Fibroblast of lung (primary cell): ENCODE results near the gene FHIP1A. TPM values are rescaled to one million over a fixed set of nuclear protein-coding genes. Genes with fewer than 3 reads are reported as not detected.
A peak's percentile ranks its signal among the peaks of the same experiment; 100 is the strongest.
"Not testable (repeated sequence)": the region's sequence is repeated elsewhere in the genome, so short reads cannot be mapped to it uniquely, and the experiment has no call there.

ENCODE experiments used
- DNase-seq, 2 donors: peaks; one replicate each; pipeline versions ENCODE4 v3.0.0 to v3.0.0-alpha.2; 2010; ENCODE audit warnings: low read depth in 2 of 2
- H2AFZ ChIP-seq: 2 replicates; pipeline ENCODE4 v1.5.1; 2012; ENCODE audit warnings: low read length, control low read depth, inconsistent platforms
- H3K27ac ChIP-seq: 2 replicates; pipeline ENCODE4 v1.5.1; 2011; ENCODE audit warnings: low read length, control low read depth; ENCODE audit not compliant: insufficient read depth
- H3K27me3 ChIP-seq: 2 replicates; pipeline ENCODE4 v1.5.1; 2011; ENCODE audit warnings: mild to moderate bottlenecking, low read length; ENCODE audit not compliant: control insufficient read depth, insufficient read depth
- H3K36me3 ChIP-seq: 2 replicates; pipeline ENCODE4 v1.5.1; 2011; ENCODE audit warnings: low read length; ENCODE audit not compliant: control insufficient read depth, insufficient read depth
- H3K4me1 ChIP-seq: 2 replicates; pipeline ENCODE4 v1.5.1; 2011; ENCODE audit warnings: low read length; ENCODE audit not compliant: control insufficient read depth, insufficient read depth; ENCODE audit errors: extremely low read depth
- H3K4me2 ChIP-seq: 2 replicates; pipeline ENCODE4 v1.5.1; 2011; ENCODE audit warnings: low read length, control low read depth; ENCODE audit not compliant: insufficient read depth; ENCODE audit errors: extremely low read depth
- H3K4me3 ChIP-seq, 4 experiments: fragments of 200-600 bp in 1 of 4; sonication (generic) in 1 of 4; replicated peaks in 1 of 4; 2 replicates each; pipeline ENCODE4 v1.5.1; 2011 to 2016; ENCODE audit warnings: low read length in 4 of 4, low read depth in 3 of 4, mild to moderate bottlenecking in 3 of 4, control low read depth in 2 of 4, inconsistent platforms in 1 of 4, mixed read lengths in 1 of 4; ENCODE audit not compliant: insufficient read depth in 1 of 4; ENCODE audit errors: control extremely low read depth in 1 of 4
- H3K79me2 ChIP-seq: 2 replicates; pipeline ENCODE4 v1.5.1; 2012; ENCODE audit warnings: mild to moderate bottlenecking, low read length, inconsistent platforms; ENCODE audit not compliant: control insufficient read depth, insufficient read depth
- H3K9ac ChIP-seq: 2 replicates; pipeline ENCODE4 v1.5.1; 2011; ENCODE audit warnings: mild to moderate bottlenecking, low read length, control low read depth; ENCODE audit not compliant: insufficient read depth
- H3K9me3 ChIP-seq: 2 replicates; pipeline ENCODE4 v1.5.1; 2012; ENCODE audit warnings: low read depth, low read length; ENCODE audit not compliant: control insufficient read depth, insufficient read depth
- H4K20me1 ChIP-seq: 2 replicates; pipeline ENCODE4 v1.5.1; 2011; ENCODE audit warnings: low read length; ENCODE audit not compliant: control insufficient read depth, insufficient read depth; ENCODE audit errors: extremely low read depth
- CTCF ChIP-seq, 2 donors: IDR thresholded peaks in 1 of 2; conservative IDR thresholded peaks in 1 of 2; 1 replicate in 1 of 2; 2 replicates in 1 of 2; pipeline ENCODE4 v1.5.1; 2011 to 2012; ENCODE audit warnings: low read length in 2 of 2, control low read depth in 1 of 2, inconsistent platforms in 1 of 2, low read depth in 1 of 2, mild to moderate bottlenecking in 1 of 2
- EZH2 ChIP-seq: IDR thresholded peaks from 2 replicates; pipeline ENCODE4 v1.5.1; 2012; ENCODE audit warnings: low read length, control low read depth, mild to moderate bottlenecking; ENCODE audit errors: missing control alignments
- polyA plus RNA-seq, 2 donors: library from polyadenylated mRNA; depleted of rRNA in 1 of 2; stranded (reverse) in 1 of 2; unstranded in 1 of 2; fragments of >200 nt; gene quantifications; 2 replicates each; pipeline ENCODE4 v1.2.1, GENCODE V29; 2011 to 2012; ENCODE audit warnings: missing spikeins in 1 of 2
- total RNA-seq: library from RNA; depleted of rRNA; stranded (reverse); fragments of >200 nt; gene quantifications from 2 replicates; pipeline ENCODE4 v1.2.1, GENCODE V29; 2014

Gene FHIP1A
- total and polyA plus RNA-seq, 2 donors (not counting 1 experiment from before 2014, with no cell fraction given), result under 0.01 to 0.09 TPM

- no peaks in the 10 kb centered on the region for H3K4me1 ChIP-seq
- H3K9ac ChIP-seq, result no peak overlapping the region
- H3K4me2 ChIP-seq, result no peak overlapping the region
- no peak overlapping the region for H2AFZ ChIP-seq
- DNase-seq, result peak in 1 of 2 donors; percentile 20
- no peak for TF ChIP-seq CTCF (conservative IDR thresholded peaks at IDR 0.05 in 1 of 2, IDR thresholded peaks at IDR 0.05 in 1 of 2; ENCODE audit: low read depth in 1 of 2, low read length in 2 of 2)
- TF ChIP-seq EZH2, result no peak
- no peaks in the 10 kb centered on the region for H3K27me3 ChIP-seq
- H3K9me3 ChIP-seq, result no peaks in the 10 kb centered on the region
- H3K27ac ChIP-seq, result no peak overlapping the region
- H3K36me3 ChIP-seq, result no peaks in the 10 kb centered on the region
- H4K20me1 ChIP-seq, result no peaks in the 10 kb centered on the region
- no peaks in the 10 kb centered on the region for H3K79me2 ChIP-seq
- H3K4me3 ChIP-seq, result no peak overlapping the region
These were observed 19.7 kb upstream of the FHIP1A start for GRCh38 chr4:151389311-151389710.

- H3K4me2 ChIP-seq, H3K36me3 ChIP-seq, H3K4me1 ChIP-seq: not testable (repeated sequence)
These were observed 19.2 kb upstream of the FHIP1A start for GRCh38 chr4:151389799-151390198.

GRCh38 chr4:151395873-151396272 is 13.1 kb upstream of the FHIP1A start:
- H3K36me3 ChIP-seq, result no peaks in the 10 kb centered on the region
- no peaks in the 10 kb centered on the region for H4K20me1 ChIP-seq
- H3K4me2 ChIP-seq, result no peak overlapping the region
- H3K4me1 ChIP-seq, result no peaks in the 10 kb centered on the region
- no peak overlapping the region for H3K4me3 ChIP-seq
- no peak overlapping the region for H3K9ac ChIP-seq
- H3K27me3 ChIP-seq, result no peaks in the 10 kb centered on the region
- no peaks in the 10 kb centered on the region for H3K79me2 ChIP-seq
- no peak for TF ChIP-seq EZH2
- no peak for TF ChIP-seq CTCF (conservative IDR thresholded peaks at IDR 0.05 in 1 of 2, IDR thresholded peaks at IDR 0.05 in 1 of 2; ENCODE audit: low read depth in 1 of 2, low read length in 2 of 2)
- DNase-seq, result no peak
- H3K9me3 ChIP-seq, result no peaks in the 10 kb centered on the region
- H3K27ac ChIP-seq, result no peak overlapping the region
- H2AFZ ChIP-seq, result no peak overlapping the region

More at GRCh38 chr4:151389799-151390198, 19.2 kb upstream of the FHIP1A start:
- not testable (repeated sequence) for H3K27me3 ChIP-seq, H3K27ac ChIP-seq, H2AFZ ChIP-seq, H3K9me3 ChIP-seq, H3K4me3 ChIP-seq, DNase-seq, H3K9ac ChIP-seq, H4K20me1 ChIP-seq, H3K79me2 ChIP-seq
